Measurements from ENCODE around the gene TNS2.

GRCh38 chr12:53044896-53045695 lies 4.8 kb upstream of the TNS2 start:
- no peak for TF ChIP-seq POLR2AphosphoS5 (IDR thresholded peaks at IDR 0.05; ENCODE audit: low read depth, low read length)
- TF ChIP-seq TAF1 (IDR thresholded peaks at IDR 0.05; ENCODE audit: borderline replicate concordance, insufficient read depth, low read length), result no peak
- TF ChIP-seq REST (IDR thresholded peaks at IDR 0.05; ENCODE audit: insufficient read depth in 1 of 2, low read depth in 2 of 2, low read length in 2 of 2), result no peak

Data from PFSK-1 (cell line).